Skin of body (tissue), 2 donors: ENCODE data around the gene ZEB2. TPM values are rescaled to one million over a fixed set of nuclear protein-coding genes. Genes with fewer than 3 reads are reported as not detected.
A peak's percentile ranks its signal among the peaks of the same experiment; 100 is the strongest.
"Not testable (repeated sequence)": the region's sequence is repeated elsewhere in the genome, so short reads cannot be mapped to it uniquely, and the experiment has no call there.

Experiments
- DNase-seq: peaks from one replicate; lab custom pipeline; 2025; lab: John Stamatoyannopoulos, UW
- total RNA-seq: library from RNA; depleted of rRNA; stranded (reverse); fragments of >200 nt; gene quantifications from one replicate; pipeline ENCODE4 v1.2.3, GENCODE V29; 2014

The ZEB2 gene
- total RNA-seq, 1 donor from 2014 or later: 162 TPM

DNA sequence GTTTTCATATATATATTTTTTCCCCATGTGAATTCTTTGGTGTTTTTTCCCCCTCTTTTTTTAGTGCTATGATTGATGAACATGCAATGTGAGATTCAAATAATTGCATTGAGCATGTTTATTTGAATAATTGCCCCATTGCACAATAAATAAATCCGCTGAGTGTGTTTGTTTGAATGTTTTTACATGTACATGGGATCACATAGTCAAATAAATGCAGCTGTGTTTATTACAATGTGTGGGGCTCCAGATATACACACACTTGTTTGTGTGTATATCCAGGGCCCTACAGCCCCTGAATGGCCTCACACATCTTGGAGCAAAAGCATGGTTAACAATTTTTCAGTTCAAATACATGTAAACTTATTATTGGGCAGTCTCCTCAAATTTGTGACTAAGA, 134.5 kb downstream of the ZEB2 start:
- DNase-seq: no peak

DNA sequence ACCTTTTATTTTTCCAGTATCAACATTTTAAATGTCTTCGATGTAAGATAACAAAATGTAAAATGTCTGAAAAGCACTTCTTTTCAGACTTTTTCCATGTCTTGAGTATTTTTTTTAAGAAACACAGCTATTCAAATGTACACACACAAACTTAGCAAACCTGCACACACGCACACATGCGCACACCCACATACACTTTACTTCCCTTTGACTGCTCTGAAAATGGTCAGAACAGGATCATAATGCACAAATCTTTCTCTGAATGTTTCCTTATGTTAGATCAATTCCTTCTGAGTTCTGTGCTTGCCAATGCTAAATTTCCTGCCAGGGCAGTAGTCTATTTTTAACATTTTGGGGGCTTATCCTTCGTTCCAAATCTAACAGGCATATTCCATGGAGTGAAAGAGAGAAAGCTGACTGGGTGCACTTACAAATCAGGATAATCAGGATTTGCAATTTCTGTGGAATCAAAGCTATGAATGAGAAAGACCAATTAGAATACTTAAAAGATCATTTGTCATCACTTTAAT, 136.3 kb downstream of the ZEB2 start:
- DNase-seq: no peak

- DNase-seq: no peak
Observed at GRCh38 chr2:144382849-144383248, 137.1 kb downstream of the ZEB2 start.

- no peak for DNase-seq
Observed at GRCh38 chr2:144381716-144382115, 138.2 kb downstream of the ZEB2 start.

- DNase-seq: peak; percentile 45
Observed at GRCh38 chr2:144379851-144380311, 140.0 kb downstream of the ZEB2 start.

DNA sequence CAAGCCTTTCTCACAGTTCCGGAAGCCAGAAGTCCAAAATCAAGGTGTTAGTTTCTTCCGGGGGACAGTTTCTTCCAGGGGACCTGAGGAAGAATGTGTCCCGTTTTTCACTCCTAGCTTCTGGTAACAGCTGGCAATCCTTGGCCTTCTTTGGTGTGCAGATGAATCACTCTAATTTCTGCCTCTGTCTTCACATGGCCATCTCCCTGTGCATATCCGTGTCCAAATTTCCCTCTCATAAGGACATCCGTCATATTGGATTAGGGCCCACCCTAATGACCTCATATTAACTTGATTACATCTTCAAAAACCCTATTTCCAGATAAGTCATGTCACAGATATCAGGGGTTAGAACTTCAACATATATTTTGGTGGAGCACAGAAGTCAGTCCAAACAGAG, 141.4 kb downstream of the ZEB2 start:
- no peak for DNase-seq

DNA sequence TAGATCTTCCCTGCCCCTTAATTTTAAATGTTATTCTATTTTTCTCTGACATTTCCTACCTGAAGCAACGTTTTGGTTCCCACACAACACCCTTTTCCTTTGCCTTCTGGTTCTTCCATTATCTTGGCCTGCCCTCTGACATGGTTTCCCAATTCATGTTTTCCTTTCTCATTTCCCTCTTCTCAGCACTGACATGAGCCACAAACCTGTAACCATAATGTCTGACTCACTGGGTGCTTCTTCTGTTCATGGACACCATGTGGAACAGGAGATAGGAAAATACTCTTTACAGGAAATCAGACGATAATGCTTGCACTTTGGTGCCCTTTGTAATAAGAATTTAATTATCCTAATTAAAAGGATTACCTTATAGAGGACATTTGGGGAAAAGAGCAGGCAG, 142.0 kb downstream of the ZEB2 start:
- DNase-seq: no peak

DNA sequence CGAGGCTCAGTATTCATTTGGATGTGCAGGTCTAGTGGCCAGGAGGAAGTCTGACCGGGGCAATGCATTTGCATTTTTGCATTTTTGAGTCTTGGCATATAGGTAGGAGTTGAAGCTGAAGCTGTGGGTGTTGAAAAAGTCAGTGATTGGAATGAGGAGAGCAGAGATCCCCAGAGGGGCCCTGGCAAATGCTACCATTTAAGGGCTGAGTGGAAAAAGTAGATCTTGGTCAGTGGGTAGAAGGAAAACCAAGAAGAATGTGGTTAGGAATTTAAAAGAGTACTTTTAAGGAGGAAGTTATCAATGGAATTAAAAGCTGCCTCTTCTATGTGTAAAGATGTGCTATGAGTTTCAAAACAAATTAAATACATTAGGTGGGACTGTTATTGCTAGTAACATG, 143.0 kb downstream of the ZEB2 start:
- no peak for DNase-seq

DNA sequence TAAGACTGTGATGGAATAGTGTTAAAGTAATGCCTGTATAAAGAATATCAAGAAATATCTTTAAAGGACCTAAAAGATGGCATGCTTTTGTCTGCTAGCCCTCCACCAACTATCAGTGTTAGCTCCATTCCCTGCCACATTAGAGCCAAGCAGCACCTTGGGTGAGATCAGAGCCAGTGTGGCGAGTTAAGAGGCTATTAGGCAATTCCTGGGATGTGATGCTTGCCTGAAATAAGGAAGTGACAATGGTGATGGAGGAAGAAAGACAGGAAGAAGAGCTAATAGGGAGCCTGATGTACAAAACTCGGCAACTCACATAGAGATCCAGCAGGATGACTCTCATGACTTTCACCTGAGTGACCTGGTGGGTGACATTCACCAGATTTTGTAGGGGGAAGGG, 143.5 kb downstream of the ZEB2 start:
- DNase-seq: no peak

DNA sequence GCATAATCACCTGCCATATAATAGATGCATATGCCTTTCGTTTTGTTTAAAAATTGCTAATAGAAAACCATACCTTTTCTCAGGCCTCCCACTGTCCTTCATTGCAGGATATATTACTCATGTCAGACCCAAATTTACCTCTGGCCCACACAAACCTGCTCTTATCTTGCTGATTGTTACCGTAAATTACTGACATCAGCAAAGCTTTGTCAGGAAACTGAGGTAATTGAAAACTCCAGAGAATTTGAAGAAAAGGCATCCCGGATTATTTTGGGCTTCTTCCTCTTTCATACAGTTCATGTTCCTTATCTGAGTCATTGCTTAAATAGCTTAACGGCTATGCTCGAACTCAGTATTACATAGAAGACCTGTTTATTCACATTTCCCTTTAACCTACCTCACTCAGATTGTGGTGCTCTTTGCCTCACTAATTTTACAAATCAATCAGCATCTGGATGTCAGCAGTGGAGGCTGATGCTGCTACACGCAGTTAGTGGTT, 145.7 kb downstream of the ZEB2 start:
- DNase-seq: no peak

- peak; percentile 43 for DNase-seq
Observed at GRCh38 chr2:144372410-144373080, 147.4 kb downstream of the ZEB2 start.

DNA sequence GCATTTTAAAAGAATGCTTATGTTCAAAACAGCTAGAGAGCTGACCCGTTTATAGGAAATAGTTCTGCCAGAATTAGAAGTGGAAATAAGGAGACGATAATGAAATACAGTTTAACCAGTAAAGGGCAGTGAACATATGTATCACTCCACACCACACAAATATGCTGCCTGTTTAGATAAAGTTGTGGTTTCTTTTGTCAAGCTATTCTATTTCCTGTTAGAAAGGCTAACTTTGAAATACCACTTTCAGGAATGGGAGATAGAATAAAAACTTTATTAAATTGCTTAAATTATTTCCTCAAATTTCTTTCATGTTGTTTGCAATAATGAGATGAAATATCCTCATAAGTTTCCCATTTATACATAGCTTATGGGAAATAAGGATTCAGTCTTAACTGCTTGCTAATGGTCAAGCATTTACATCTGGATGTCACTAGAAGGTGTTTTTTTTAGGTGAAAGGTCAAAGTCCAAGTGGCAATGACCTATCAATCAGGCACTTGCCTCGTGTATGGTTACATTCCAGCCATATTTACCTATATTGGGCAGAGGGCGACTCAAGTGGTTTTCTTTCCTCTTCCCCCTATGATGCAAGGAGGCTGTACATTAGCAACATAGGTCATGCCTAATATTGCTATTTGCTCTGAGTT, 148.9 kb downstream of the ZEB2 start:
- no peak for DNase-seq

DNA sequence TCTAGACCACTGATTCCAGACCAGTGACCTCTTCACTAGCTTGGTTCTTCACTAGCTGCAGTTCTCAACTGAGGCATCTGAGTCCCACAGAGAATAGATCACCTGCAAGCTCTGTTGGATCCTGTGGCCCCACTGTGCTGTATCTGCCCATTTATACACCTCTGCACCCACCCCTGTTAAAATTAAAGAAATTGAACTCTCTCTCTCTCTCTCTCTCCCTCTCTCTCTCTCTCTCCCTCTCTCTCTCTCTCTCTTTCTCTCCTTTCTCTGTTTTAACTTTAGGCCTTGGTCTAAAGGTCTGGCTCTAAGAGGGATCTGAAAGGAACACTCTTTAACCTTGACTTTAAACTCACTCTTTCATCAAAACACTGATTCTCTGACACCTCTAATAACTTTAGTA, 150.5 kb downstream of the ZEB2 start:
- DNase-seq: no peak

GRCh38 chr2:144366825-144367429, 153.0 kb downstream of the ZEB2 start:
- peak; percentile 42 for DNase-seq

GRCh38 chr2:144364944-144365738, 154.8 kb downstream of the ZEB2 start:
- DNase-seq: no peak

DNA sequence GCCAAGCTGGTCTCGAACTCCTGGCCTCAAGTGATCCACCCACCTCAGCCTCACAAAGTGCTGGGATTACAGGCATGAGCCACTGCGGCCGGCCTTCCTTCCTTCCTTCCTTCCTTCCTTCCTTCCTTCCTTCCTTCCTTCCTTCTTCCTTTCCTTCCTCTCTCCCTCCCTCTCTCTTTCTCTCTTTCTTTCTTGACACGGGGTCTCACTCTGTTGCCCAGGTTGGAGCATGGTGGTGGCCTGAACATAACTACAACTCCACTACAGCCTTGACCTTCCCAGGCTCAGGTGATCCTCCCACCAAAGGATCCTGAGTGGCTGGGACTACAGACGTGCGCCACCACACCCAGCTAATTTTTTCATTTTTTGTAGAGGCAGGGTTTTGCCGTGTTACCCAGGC, 155.7 kb downstream of the ZEB2 start:
- DNase-seq: not testable (repeated sequence)

DNA sequence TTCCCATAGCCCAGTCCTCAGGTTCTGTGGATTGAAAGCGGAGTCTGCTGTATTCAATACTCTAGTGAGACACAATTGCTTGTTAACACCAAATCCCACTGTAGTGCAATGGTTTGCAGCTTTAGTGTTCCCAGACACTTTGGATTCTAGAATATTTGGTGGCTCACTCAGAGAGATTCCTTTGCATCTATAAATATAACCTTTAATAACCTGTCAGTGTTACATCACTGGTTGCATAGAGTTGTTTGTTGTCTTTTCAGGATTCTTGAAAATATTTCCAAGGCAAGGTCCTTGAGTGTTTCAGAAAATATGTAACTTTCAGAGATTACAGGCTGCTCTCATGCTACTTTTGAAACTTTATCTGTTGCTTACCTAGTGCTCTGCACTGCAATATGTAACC, 157.5 kb downstream of the ZEB2 start:
- no peak for DNase-seq

GRCh38 chr2:144361742-144362141, 158.2 kb downstream of the ZEB2 start:
- no peak for DNase-seq

DNA sequence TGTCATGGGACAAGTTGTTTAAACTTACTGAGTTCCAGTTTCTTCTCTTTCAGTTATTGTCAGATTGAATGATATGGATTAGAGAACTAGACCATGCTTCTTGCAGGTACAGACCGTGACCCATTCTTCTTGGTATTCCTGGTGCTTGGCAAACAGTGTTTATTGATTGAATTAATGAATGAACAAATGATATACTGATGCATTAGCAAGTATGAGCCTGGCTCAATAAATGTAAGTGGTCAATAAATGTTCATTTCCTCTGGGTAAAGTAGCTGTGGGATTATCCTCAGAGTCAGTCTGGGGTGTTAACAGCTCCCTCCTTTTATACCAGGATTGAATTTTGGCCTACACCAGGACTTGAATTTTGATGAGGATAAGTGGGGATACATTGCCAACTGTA, 160.2 kb downstream of the ZEB2 start:
- no peak for DNase-seq

- no peak for DNase-seq
Observed at GRCh38 chr2:144358979-144359541, 160.9 kb downstream of the ZEB2 start.

- no peak for DNase-seq
Observed at GRCh38 chr2:144358374-144358964, 161.4 kb downstream of the ZEB2 start.
